GM12892 (cell line): Measurements from ENCODE around the gene MED8.

Experiments
- POLR2A ChIP-seq: IDR thresholded peaks from 2 replicates; pipeline ENCODE4 v1.6.1; 2011; ENCODE audit warnings: low read depth, low read length, control low read depth
- POLR2AphosphoS5 ChIP-seq: IDR thresholded peaks from 2 replicates; pipeline ENCODE4 v1.6.1; 2011; ENCODE audit warnings: low read depth, low read length, control low read depth
- TAF1 ChIP-seq: IDR thresholded peaks from 2 replicates; pipeline ENCODE4 v1.6.1; 2011; ENCODE audit warnings: low read depth, mild to moderate bottlenecking, control low read depth, low read length, borderline replicate concordance

GRCh38 chr1:43438953-43439581 is 49.5 kb upstream of the MED8 start:
- no peak for TF ChIP-seq POLR2A
- no peak for TF ChIP-seq POLR2AphosphoS5
- no peak for TF ChIP-seq TAF1
